HEK293 (cell line): ENCODE results near the gene CLNK.

Experiments used
- CTCF ChIA-PET: fragments of 350-600 bp; formaldehyde crosslinking; extraction: SDS; loops from one replicate; lab custom pipeline; 2021; ENCODE audit warnings: antibody characterized with exemption; lab: Yijun Ruan, JAX
- POLR2A ChIA-PET: fragments of 300-600 bp; formaldehyde crosslinking; extraction: SDS; loops from one replicate; lab custom pipeline; 2020; ENCODE audit warnings: antibody characterized with exemption, inconsistent platforms; lab: Yijun Ruan, JAX
- H3K27ac ChIP-seq: fragments of 200-500 bp; sonication (Bioruptor generic); 2 replicates; pipeline ENCODE4 v1.5.1; 2014; ENCODE audit warnings: low read depth, low read length, control low read depth, inconsistent platforms; ENCODE audit errors: extremely low read depth
- H3K36me3 ChIP-seq, 2 experiments: fragments of 200-500 bp in 1 of 2; sonication (Bioruptor generic) in 1 of 2; 1 replicate in 1 of 2; 2 replicates in 1 of 2; pipeline ENCODE4 v1.5.1; 2014 to 2017; ENCODE audit warnings: inconsistent platforms in 2 of 2, low read length in 2 of 2; ENCODE audit not compliant: control insufficient read depth in 2 of 2, insufficient read depth in 1 of 2
- H3K4me1 ChIP-seq: fragments of 200-500 bp; sonication (Bioruptor generic); 2 replicates; pipeline ENCODE4 v1.5.1; 2014; ENCODE audit warnings: mild to moderate bottlenecking, low read length, inconsistent platforms; ENCODE audit not compliant: control insufficient read depth, insufficient read depth
- H3K4me3 ChIP-seq: 2 replicates; pipeline ENCODE4 v1.5.1; 2011; ENCODE audit warnings: low read depth, mild to moderate bottlenecking, control low read depth, low read length, moderate library complexity
- H3K9me3 ChIP-seq: fragments of 200-500 bp; sonication (Bioruptor generic); 2 replicates; pipeline ENCODE4 v1.5.1; 2014; ENCODE audit warnings: low read depth, low read length, inconsistent platforms; ENCODE audit not compliant: control insufficient read depth, insufficient read depth
- GFI1B ChIP-seq: fragments of 450-650 bp; formaldehyde crosslinking; IDR thresholded peaks from 2 replicates; pipeline ENCODE4 v1.5.1; 2016; ENCODE audit warnings: missing biosample characterization, missing genetic modification characterization
- GLIS1 ChIP-seq: fragments of 450-650 bp; formaldehyde crosslinking; IDR thresholded peaks from 2 replicates; pipeline ENCODE4 v1.5.1; 2016; ENCODE audit warnings: missing biosample characterization, missing genetic modification characterization
- HOXD13 ChIP-seq: sonication (generic); formaldehyde crosslinking; IDR thresholded peaks from 2 replicates; pipeline ENCODE4 v1.8.0; 2022; ENCODE audit warnings: missing genetic modification reagents, borderline replicate concordance
- OSR2 ChIP-seq: fragments of 450-650 bp; formaldehyde crosslinking; IDR thresholded peaks from 2 replicates; pipeline ENCODE4 v1.5.1; 2016; ENCODE audit warnings: missing biosample characterization, missing genetic modification characterization
- PATZ1 ChIP-seq: fragments of 450-650 bp; formaldehyde crosslinking; IDR thresholded peaks from 2 replicates; pipeline ENCODE4 v1.5.1; 2016; ENCODE audit warnings: missing biosample characterization, missing genetic modification characterization
- PRDM10 ChIP-seq: fragments of 450-650 bp; formaldehyde crosslinking; IDR thresholded peaks from 2 replicates; pipeline ENCODE4 v1.5.1; 2016; ENCODE audit warnings: missing biosample characterization, missing genetic modification characterization
- SP7 ChIP-seq: fragments of 450-650 bp; formaldehyde crosslinking; IDR thresholded peaks from 2 replicates; pipeline ENCODE4 v1.5.1; 2016; ENCODE audit warnings: missing biosample characterization, missing genetic modification characterization
- TSHZ1 ChIP-seq: fragments of 450-650 bp; formaldehyde crosslinking; IDR thresholded peaks from 2 replicates; pipeline ENCODE4 v1.5.1; 2016; ENCODE audit warnings: missing biosample characterization, missing genetic modification characterization, borderline replicate concordance
- ZBTB17 ChIP-seq: fragments of 450-650 bp; formaldehyde crosslinking; IDR thresholded peaks from 2 replicates; pipeline ENCODE4 v1.5.1; 2016; ENCODE audit warnings: missing biosample characterization, missing genetic modification characterization
- ZBTB7A ChIP-seq: fragments of 450-650 bp; formaldehyde crosslinking; IDR thresholded peaks from 2 replicates; pipeline ENCODE4 v1.5.1; 2016; ENCODE audit warnings: low read depth, missing biosample characterization, missing genetic modification characterization
- ZEB2 ChIP-seq: fragments of 450-650 bp; formaldehyde crosslinking; IDR thresholded peaks from 2 replicates; pipeline ENCODE4 v1.5.1; 2016; ENCODE audit warnings: missing biosample characterization, missing genetic modification characterization
- ZFP69B ChIP-seq: fragments of 450-650 bp; formaldehyde crosslinking; IDR thresholded peaks from 2 replicates; pipeline ENCODE4 v1.5.1; 2016; ENCODE audit warnings: missing biosample characterization, missing genetic modification characterization
- ZNF184 ChIP-seq: fragments of 450-650 bp; IDR thresholded peaks from 2 replicates; pipeline ENCODE4 v1.5.1; 2018; ENCODE audit warnings: missing biosample characterization, mild to moderate bottlenecking, missing genetic modification characterization
- ZNF292 ChIP-seq: fragments of 450-650 bp; formaldehyde crosslinking; IDR thresholded peaks from 2 replicates; pipeline ENCODE4 v1.5.1; 2016; ENCODE audit warnings: low read depth, missing biosample characterization, missing genetic modification characterization, borderline replicate concordance
- ZNF394 ChIP-seq: fragments of 450-650 bp; formaldehyde crosslinking; IDR thresholded peaks from 2 replicates; pipeline ENCODE4 v1.5.1; 2016; ENCODE audit warnings: missing biosample characterization, missing genetic modification characterization, mild to moderate bottlenecking, moderate library complexity, borderline replicate concordance
- ZNF518A ChIP-seq: fragments of 450-650 bp; formaldehyde crosslinking; conservative IDR thresholded peaks from 2 replicates; pipeline ENCODE4 v1.5.1; 2016; ENCODE audit warnings: low read depth, missing biosample characterization, missing genetic modification characterization
- ZNF558 ChIP-seq: fragments of 450-650 bp; formaldehyde crosslinking; IDR thresholded peaks from 2 replicates; pipeline ENCODE4 v1.5.1; 2016; ENCODE audit warnings: missing biosample characterization, missing genetic modification characterization
- ZNF596 ChIP-seq: fragments of 450-650 bp; IDR thresholded peaks from 2 replicates; pipeline ENCODE4 v1.5.0; 2018; ENCODE audit warnings: missing biosample characterization, mild to moderate bottlenecking, missing genetic modification characterization, moderate library complexity
- ZNF600 ChIP-seq: fragments of 450-650 bp; formaldehyde crosslinking; IDR thresholded peaks from 2 replicates; pipeline ENCODE4 v1.5.1; 2016; ENCODE audit warnings: missing biosample characterization, missing genetic modification characterization
- ZNF677 ChIP-seq: fragments of 450-650 bp; IDR thresholded peaks from 2 replicates; pipeline ENCODE4 v1.5.0; 2018; ENCODE audit warnings: missing biosample characterization, mild to moderate bottlenecking, missing genetic modification characterization, moderate library complexity
- ZNF776 ChIP-seq: fragments of 450-650 bp; formaldehyde crosslinking; IDR thresholded peaks from 2 replicates; pipeline ENCODE4 v1.5.0; 2017; ENCODE audit warnings: missing biosample characterization, missing genetic modification characterization, borderline replicate concordance

Gene CLNK

GRCh38 chr4:10612476-10612875 lies 72.1 kb downstream of the CLNK start:
- Histone ChIP-seq H3K27ac (no peak overlapping the region), H3K9me3 (no peaks in the 10 kb centered on the region)
- CTCF ChIA-PET: no interaction called here

GRCh38 chr4:10611673-10612072 lies 72.9 kb downstream of the CLNK start:
- ChIA-PET POLR2A (no interaction called here), CTCF (no interaction called here)
- no peak overlapping the region for H3K27ac ChIP-seq
- H3K36me3 ChIP-seq: no peaks in the 10 kb centered on the region
- H3K9me3 ChIP-seq: no peaks in the 10 kb centered on the region
- H3K4me3 ChIP-seq: no peak overlapping the region
- H3K4me1 ChIP-seq: no peaks in the 10 kb centered on the region
- 0 out of 2 replicates have a peak, but pooled peaks have one; percentile 11 for TF ChIP-seq TSHZ1
- 0 out of 2 replicates have a peak, but pooled peaks have one; percentile 25 for TF ChIP-seq ZFP69B (tag by site-specific recombination)
- TF ChIP-seq OSR2 (tag by site-specific recombination): no peak
- no peak for TF ChIP-seq ZNF776 (tag by site-specific recombination)
- no peak for TF ChIP-seq ZNF677
- 0 out of 2 replicates have a peak, but pooled peaks have one; percentile 25 for TF ChIP-seq HOXD13 (CRISPR knock-in tag)
- 0 out of 2 replicates have a peak, but pooled peaks have one; percentile 23 for TF ChIP-seq ZBTB17 (tag by site-specific recombination)
- TF ChIP-seq PATZ1 (tag by site-specific recombination): 0 out of 2 replicates have a peak, but pooled peaks have one; percentile 23
- no peak for TF ChIP-seq ZNF596
- TF ChIP-seq PRDM10: peak; percentile 49
- TF ChIP-seq ZNF558 (tag by site-specific recombination): 0 out of 2 replicates have a peak, but pooled peaks have one; percentile 39
- peak; percentile 20; the same call in 1 of the 2 replicates for TF ChIP-seq GLIS1 (tag by site-specific recombination)
- no peak for TF ChIP-seq ZBTB7A (tag by site-specific recombination)
- 0 out of 2 replicates have a peak, but pooled peaks have one; percentile 10 for TF ChIP-seq ZNF394 (tag by site-specific recombination)
- TF ChIP-seq ZNF518A (tag by site-specific recombination): peak; percentile 20; the same call in 1 of the 2 replicates
- peak; percentile 49; the same call in 1 of the 2 replicates for TF ChIP-seq GFI1B
- TF ChIP-seq SP7 (tag by site-specific recombination): 0 out of 2 replicates have a peak, but pooled peaks have one; percentile 29
- TF ChIP-seq ZEB2: 0 out of 2 replicates have a peak, but pooled peaks have one; percentile 43
- peak; percentile 48; the same call in 1 of the 2 replicates for TF ChIP-seq ZNF600 (tag by site-specific recombination)

More at GRCh38 chr4:10612476-10612875, 72.1 kb downstream of the CLNK start:
- POLR2A ChIA-PET: no interaction called here
- no peaks in the 10 kb centered on the region for H3K4me1 ChIP-seq
- no peaks in the 10 kb centered on the region for H3K36me3 ChIP-seq
- no peak overlapping the region for H3K4me3 ChIP-seq
- no peak for TF ChIP-seq ZNF184 (tag by site-specific recombination)
- no peak for TF ChIP-seq ZNF292
